ENCODE measurements around the gene RBM26. TPM values are rescaled to one million over a fixed set of nuclear protein-coding genes. Genes with fewer than 3 reads are reported as not detected.
A peak's percentile ranks its signal among the peaks of the same experiment; 100 is the strongest.

RBM26 gene
- total and polyA plus RNA-seq, 4 donors = 6.4 to 18.4 (median 12.3) TPM

GRCh38 chr13:79427265-79427664 is 21.2 kb upstream of the RBM26 start:
- Histone ChIP-seq H3K27me3 (ENCODE audit: control insufficient read depth in 4 of 4, insufficient read depth in 4 of 4, low read length in 3 of 4) (no peaks in the 10 kb centered on the region), H3K4me3 (ENCODE audit: low read depth in 1 of 3, low read length in 3 of 3) (no peak overlapping the region), H3K36me3 (ENCODE audit: control insufficient read depth in 4 of 4, insufficient read depth in 3 of 4, low read depth in 1 of 4, low read length in 3 of 4) (no peaks in the 10 kb centered on the region), H3K27ac (ENCODE audit: low read depth in 1 of 2, low read length in 2 of 2) (no peak overlapping the region), H3K9me3 (ENCODE audit: control insufficient read depth in 4 of 4, low read length in 3 of 4) (no peaks in the 10 kb centered on the region), H3K4me1 (ENCODE audit: control insufficient read depth in 4 of 4, insufficient read depth in 4 of 4, low read length in 3 of 4) (no peaks in the 10 kb centered on the region), H3K9ac (ENCODE audit: low read depth in 1 of 2, low read length in 2 of 2) (no peak overlapping the region)
- TF ChIP-seq RXRA (IDR thresholded peaks at IDR 0.05) (no peak), EGR1 (IDR thresholded peaks at IDR 0.05; ENCODE audit: low read depth in 2 of 2) (no peak), RAD21 (IDR thresholded peaks at IDR 0.05) (no peak), GABPA (IDR thresholded peaks at IDR 0.05 in 1 of 2, conservative IDR thresholded peaks at IDR 0.05 in 1 of 2) (no peak), HNF4G (IDR thresholded peaks at IDR 0.05) (no peak), NR2F2 (IDR thresholded peaks at IDR 0.05) (no peak), SP1 (IDR thresholded peaks at IDR 0.05) (no peak), JUND (IDR thresholded peaks at IDR 0.05) (no peak), YY1 (IDR thresholded peaks at IDR 0.05) (no peak)
- TF ChIP-seq, protein P1, sequence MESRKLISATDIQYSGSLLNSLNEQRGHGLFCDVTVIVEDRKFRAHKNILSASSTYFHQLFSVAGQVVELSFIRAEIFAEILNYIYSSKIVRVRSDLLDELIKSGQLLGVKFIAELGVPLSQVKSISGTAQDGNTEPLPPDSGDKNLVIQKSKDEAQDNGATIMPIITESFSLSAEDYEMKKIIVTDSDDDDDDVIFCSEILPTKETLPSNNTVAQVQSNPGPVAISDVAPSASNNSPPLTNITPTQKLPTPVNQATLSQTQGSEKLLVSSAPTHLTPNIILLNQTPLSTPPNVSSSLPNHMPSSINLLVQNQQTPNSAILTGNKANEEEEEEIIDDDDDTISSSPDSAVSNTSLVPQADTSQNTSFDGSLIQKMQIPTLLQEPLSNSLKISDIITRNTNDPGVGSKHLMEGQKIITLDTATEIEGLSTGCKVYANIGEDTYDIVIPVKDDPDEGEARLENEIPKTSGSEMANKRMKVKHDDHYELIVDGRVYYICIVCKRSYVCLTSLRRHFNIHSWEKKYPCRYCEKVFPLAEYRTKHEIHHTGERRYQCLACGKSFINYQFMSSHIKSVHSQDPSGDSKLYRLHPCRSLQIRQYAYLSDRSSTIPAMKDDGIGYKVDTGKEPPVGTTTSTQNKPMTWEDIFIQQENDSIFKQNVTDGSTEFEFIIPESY (IDR thresholded peaks at IDR 0.05) = no peak
- TF ChIP-seq, protein P2, sequence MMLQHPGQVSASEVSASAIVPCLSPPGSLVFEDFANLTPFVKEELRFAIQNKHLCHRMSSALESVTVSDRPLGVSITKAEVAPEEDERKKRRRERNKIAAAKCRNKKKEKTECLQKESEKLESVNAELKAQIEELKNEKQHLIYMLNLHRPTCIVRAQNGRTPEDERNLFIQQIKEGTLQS (IDR thresholded peaks at IDR 0.05) = no peak
- whole genome bisulfite sequencing = 96% methylated on average over 1 of the region's 1 CpG
- no peak for DNase-seq (ENCODE audit: low spot score)

DNA sequence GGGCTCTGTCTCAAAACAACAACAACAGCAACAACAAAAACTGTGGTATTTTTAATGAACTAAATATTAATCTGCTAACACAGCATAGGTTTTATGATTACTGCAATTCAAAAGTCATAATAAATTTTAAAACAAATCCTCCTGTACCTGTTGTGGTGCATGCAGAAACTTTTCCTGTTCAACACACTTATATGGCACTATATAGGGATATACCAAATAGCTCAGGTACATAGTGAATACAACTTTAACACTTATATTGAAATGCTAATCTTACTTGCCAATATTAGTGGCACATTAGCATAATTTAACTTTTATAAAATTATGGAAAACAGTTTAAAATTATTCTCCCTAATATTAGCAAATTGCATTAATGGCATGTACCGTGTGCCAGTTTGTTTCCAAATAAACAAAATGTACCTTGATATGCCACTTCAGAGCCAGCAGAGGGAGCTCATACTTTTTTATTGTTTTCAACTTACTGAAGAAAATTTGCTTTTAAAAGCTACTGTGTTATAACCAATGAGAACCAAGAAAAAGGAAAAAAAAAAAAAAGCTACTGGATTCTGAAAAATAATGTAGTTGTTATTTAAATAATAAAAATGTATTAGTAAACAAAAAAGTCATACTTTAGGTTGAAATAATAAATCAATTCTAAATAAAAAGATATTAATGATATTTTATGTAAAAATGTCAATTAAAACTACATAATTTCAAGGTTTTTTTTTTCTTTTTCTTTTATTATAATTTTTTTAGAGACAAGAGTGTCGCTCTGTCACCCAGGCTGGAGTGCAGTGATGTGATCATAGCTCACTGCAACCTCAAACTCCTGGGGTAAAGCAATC is 18.0 kb upstream of the RBM26 start:
- Histone ChIP-seq H3K36me3 (ENCODE audit: control insufficient read depth in 4 of 4, insufficient read depth in 3 of 4, low read depth in 1 of 4, low read length in 3 of 4) (no peaks in the 10 kb centered on the region), H3K27ac (ENCODE audit: low read depth in 1 of 2, low read length in 2 of 2) (no peak overlapping the region), H3K9ac (ENCODE audit: low read depth in 1 of 2, low read length in 2 of 2) (no peak overlapping the region), H3K9me3 (ENCODE audit: control insufficient read depth in 4 of 4, low read length in 3 of 4) (no peaks in the 10 kb centered on the region), H3K4me1 (ENCODE audit: control insufficient read depth in 4 of 4, insufficient read depth in 4 of 4, low read length in 3 of 4) (no peaks in the 10 kb centered on the region), H3K27me3 (ENCODE audit: control insufficient read depth in 4 of 4, insufficient read depth in 4 of 4, low read length in 3 of 4) (no peaks in the 10 kb centered on the region), H3K4me3 (ENCODE audit: low read depth in 1 of 3, low read length in 3 of 3) (no peak overlapping the region)
- no peak for TF ChIP-seq EGR1 (IDR thresholded peaks at IDR 0.05; ENCODE audit: low read depth in 2 of 2)
- peak; percentile 78 for TF ChIP-seq CTCF (IDR thresholded peaks at IDR 0.05; ENCODE audit: low read depth, low read length, missing input control)
- TF ChIP-seq RAD21 (IDR thresholded peaks at IDR 0.05) = peak; percentile 84 to 87
- 37% methylated on average over 2 of the region's 2 CpGs for WGBS
- DNase-seq (ENCODE audit: low spot score) = no peak

- no peak overlapping the region for H3K9ac ChIP-seq (ENCODE audit: low read depth in 1 of 2, low read length in 2 of 2)
- no peaks in the 10 kb centered on the region for H3K36me3 ChIP-seq (ENCODE audit: control insufficient read depth in 4 of 4, insufficient read depth in 3 of 4, low read depth in 1 of 4, low read length in 3 of 4)
- no peak for TF ChIP-seq RAD21 (IDR thresholded peaks at IDR 0.05)
- TF ChIP-seq EGR1 (IDR thresholded peaks at IDR 0.05; ENCODE audit: low read depth in 2 of 2) = no peak
- TF ChIP-seq RXRA (IDR thresholded peaks at IDR 0.05) = no peak
- TF ChIP-seq YY1 (IDR thresholded peaks at IDR 0.05) = no peak
- TF ChIP-seq TAF1 (conservative IDR thresholded peaks at IDR 0.05) = no peak
- no peak for TF ChIP-seq CTCF (IDR thresholded peaks at IDR 0.05; ENCODE audit: low read depth, low read length, missing input control)
- no peak for TF ChIP-seq FOXA2 (IDR thresholded peaks at IDR 0.05)
- TF ChIP-seq, protein P1 (IDR thresholded peaks at IDR 0.05) = no peak
- no peaks in the 10 kb centered on the region for H3K27me3 ChIP-seq (ENCODE audit: control insufficient read depth in 4 of 4, insufficient read depth in 4 of 4, low read length in 3 of 4)
- H3K27ac ChIP-seq (ENCODE audit: low read depth in 1 of 2, low read length in 2 of 2) = no peak overlapping the region
- no peaks in the 10 kb centered on the region for H3K4me1 ChIP-seq (ENCODE audit: control insufficient read depth in 4 of 4, insufficient read depth in 4 of 4, low read length in 3 of 4)
- 91% methylated on average over 4 of the region's 4 CpGs for WGBS
- H3K9me3 ChIP-seq (ENCODE audit: control insufficient read depth in 4 of 4, low read length in 3 of 4) = no peaks in the 10 kb centered on the region
- no peak for DNase-seq (ENCODE audit: low spot score)
- no peak overlapping the region for H3K4me3 ChIP-seq (ENCODE audit: low read depth in 1 of 3, low read length in 3 of 3)
Observed at GRCh38 chr13:79423340-79423739, 17.3 kb upstream of the RBM26 start.
